H9 (cell line): ENCODE results near the gene MRPL17. TPM values are rescaled to one million over a fixed set of nuclear protein-coding genes. Genes with fewer than 3 reads are reported as not detected.

Experiments used
- DNase-seq: peaks from one replicate; pipeline ENCODE4 v3.0.0-alpha.2; 2017
- H2AFZ ChIP-seq: one replicate; pipeline ENCODE4 v1.6.1; 2013; ENCODE audit warnings: mild to moderate bottlenecking, low read length, control low read depth, moderate library complexity
- H2AK5ac ChIP-seq: 2 replicates; pipeline ENCODE4 v1.6.1; 2013; ENCODE audit warnings: low read length, control low read depth, mixed read lengths; ENCODE audit not compliant: insufficient read length
- H2BK120ac ChIP-seq: one replicate; pipeline ENCODE4 v1.6.1; 2013; ENCODE audit warnings: low read depth, mild to moderate bottlenecking, low read length, control low read depth, inconsistent platforms; ENCODE audit not compliant: poor library complexity, severe bottlenecking
- H2BK12ac ChIP-seq: 2 replicates; pipeline ENCODE4 v1.6.1; 2013; ENCODE audit warnings: low read length, control low read depth, mixed read lengths, low read depth; ENCODE audit not compliant: insufficient read length
- H2BK15ac ChIP-seq: 2 replicates; pipeline ENCODE4 v1.6.1; 2013; ENCODE audit warnings: low read depth, low read length, control low read depth
- H2BK20ac ChIP-seq: one replicate; pipeline ENCODE4 v1.6.1; 2013; ENCODE audit warnings: low read depth, mild to moderate bottlenecking, low read length, control low read depth, inconsistent platforms; ENCODE audit not compliant: poor library complexity, severe bottlenecking
- H2BK5ac ChIP-seq: 2 replicates; pipeline ENCODE4 v1.6.1; 2013; ENCODE audit warnings: low read length, control low read depth, mixed read lengths; ENCODE audit not compliant: insufficient read length
- H3K14ac ChIP-seq: 2 replicates; pipeline ENCODE4 v1.6.1; 2013; ENCODE audit warnings: low read length, control low read depth; ENCODE audit not compliant: insufficient read depth
- H3K18ac ChIP-seq: 2 replicates; pipeline ENCODE4 v1.6.1; 2013; ENCODE audit warnings: low read depth, mild to moderate bottlenecking, mixed read lengths, low read length, control low read depth; ENCODE audit not compliant: insufficient read length
- H3K23ac ChIP-seq: 2 replicates; pipeline ENCODE4 v1.6.1; 2013; ENCODE audit warnings: low read length, control low read depth, mixed read lengths, low read depth; ENCODE audit not compliant: insufficient read length
- H3K23me2 ChIP-seq: 2 replicates; pipeline ENCODE4 v1.6.1; 2013; ENCODE audit warnings: low read depth, mild to moderate bottlenecking, mixed read lengths, low read length, control low read depth; ENCODE audit not compliant: insufficient read length, poor library complexity, severe bottlenecking
- H3K27ac ChIP-seq: 2 replicates; pipeline ENCODE4 v1.5.1; 2013; ENCODE audit warnings: low read length, control low read depth, mixed read lengths, low read depth; ENCODE audit not compliant: insufficient read length
- H3K27me3 ChIP-seq: 2 replicates; pipeline ENCODE4 v1.6.1; 2013; ENCODE audit warnings: low read length, control low read depth, inconsistent platforms; ENCODE audit not compliant: insufficient read depth
- H3K4ac ChIP-seq: 2 replicates; pipeline ENCODE4 v1.6.1; 2013; ENCODE audit warnings: low read depth, mild to moderate bottlenecking, control low read depth, inconsistent platforms, low read length, moderate library complexity
- H3K4me1 ChIP-seq: 2 replicates; pipeline ENCODE4 v1.6.1; 2013; ENCODE audit warnings: low read length, control low read depth, inconsistent platforms; ENCODE audit not compliant: insufficient read depth
- H3K4me2 ChIP-seq: 2 replicates; pipeline ENCODE4 v1.6.1; 2013; ENCODE audit warnings: low read length, control low read depth, mixed read lengths; ENCODE audit not compliant: insufficient read length, insufficient read depth
- H3K56ac ChIP-seq: 2 replicates; pipeline ENCODE4 v1.6.1; 2013; ENCODE audit warnings: low read depth, mild to moderate bottlenecking, mixed read lengths, low read length, control low read depth; ENCODE audit not compliant: insufficient read length
- H3K79me1 ChIP-seq: 2 replicates; pipeline ENCODE4 v1.6.1; 2013; ENCODE audit warnings: low read depth, mild to moderate bottlenecking, moderate library complexity, low read length, control low read depth, inconsistent platforms; ENCODE audit not compliant: insufficient read depth, poor library complexity, severe bottlenecking
- H3K79me2 ChIP-seq: 2 replicates; pipeline ENCODE4 v1.6.1; 2013; ENCODE audit warnings: low read length, control low read depth, inconsistent platforms; ENCODE audit not compliant: insufficient read depth
- H3K9ac ChIP-seq: 2 replicates; pipeline ENCODE4 v1.6.1; 2013; ENCODE audit warnings: low read length, control low read depth, mixed read lengths; ENCODE audit not compliant: insufficient read length; ENCODE audit errors: extremely low read depth
- H3K9me3 ChIP-seq: one replicate; pipeline ENCODE4 v1.6.1; 2013; ENCODE audit warnings: low read depth, low read length, inconsistent platforms; ENCODE audit not compliant: control insufficient read depth
- H3T11ph ChIP-seq: one replicate; pipeline ENCODE4 v1.6.1; 2013; ENCODE audit warnings: mild to moderate bottlenecking, low read length, control low read depth, inconsistent platforms
- H4K20me1 ChIP-seq: one replicate; pipeline ENCODE4 v1.6.1; 2013; ENCODE audit not compliant: control insufficient read depth, insufficient read length, insufficient read depth
- H4K5ac ChIP-seq: 2 replicates; pipeline ENCODE4 v1.6.1; 2013; ENCODE audit warnings: low read depth, mild to moderate bottlenecking, mixed read lengths, low read length, control low read depth; ENCODE audit not compliant: insufficient read length
- H4K8ac ChIP-seq: replicated peaks from 2 replicates; pipeline ENCODE4 v1.6.1; 2013; ENCODE audit warnings: low read length, control low read depth, mixed read lengths, low read depth; ENCODE audit not compliant: insufficient read length
- H4K91ac ChIP-seq: 2 replicates; pipeline ENCODE4 v1.6.1; 2013; ENCODE audit warnings: low read depth, mild to moderate bottlenecking, moderate library complexity, mixed read lengths, low read length, control low read depth; ENCODE audit not compliant: insufficient read length
- H3K27ac Mint-ChIP-seq, 3 experiments: 2 replicates in 2 of 3; 3 replicates in 1 of 3; pipeline ENCODE4 v1.8.0; 2020 to 2021; ENCODE audit warnings: mixed read lengths in 3 of 3, mild to moderate bottlenecking in 1 of 3, moderate library complexity in 1 of 3
- H3K27me3 Mint-ChIP-seq: 2 replicates; pipeline ENCODE4 v1.8.0; 2021; ENCODE audit warnings: low read depth, mild to moderate bottlenecking, moderate library complexity, mixed read lengths
- H3K36me3 Mint-ChIP-seq, 3 experiments: 2 replicates in 2 of 3; 3 replicates in 1 of 3; pipeline ENCODE4 v1.8.0; 2020 to 2021; ENCODE audit warnings: low read depth in 3 of 3, mixed read lengths in 3 of 3; ENCODE audit not compliant: insufficient read depth in 1 of 3
- H3K4me1 Mint-ChIP-seq, 2 experiments: 2 replicates each; pipeline ENCODE4 v1.8.0; 2020; ENCODE audit warnings: mixed read lengths in 2 of 2
- H3K4me3 Mint-ChIP-seq, 2 experiments: 2 replicates in 1 of 2; 3 replicates in 1 of 2; pipeline ENCODE4 v1.8.0; 2020 to 2021; ENCODE audit warnings: mild to moderate bottlenecking in 2 of 2, mixed read lengths in 2 of 2, moderate library complexity in 1 of 2
- H3K9me3 Mint-ChIP-seq, 2 experiments: 2 replicates in 1 of 2; 3 replicates in 1 of 2; pipeline ENCODE4 v1.8.0; 2020; ENCODE audit warnings: mild to moderate bottlenecking in 2 of 2, mixed read lengths in 2 of 2, moderate library complexity in 1 of 2
- WGBS: extraction: QIAGEN DNeasy Blood & Tissue Kit; methylation state at CpG from one replicate; pipeline ENCODE4 v1.1.7; 2013; ENCODE audit warnings: missing lambda C conversion rate, low lambda C conversion rate, mixed read lengths; ENCODE audit not compliant: insufficient read length; ENCODE audit errors: extremely low coverage; 5-methylcytosine and 5-hydroxymethylcytosine counted together
- total RNA-seq: library from RNA; stranded (reverse); gene quantifications from 2 replicates; pipeline ENCODE4 v1.2.1, GENCODE V29; 2021
- TF ChIP-seq, protein P1 (sequence below): fragments of 200-600 bp; sonication (generic); conservative IDR thresholded peaks from 3 replicates; pipeline ENCODE4 v1.8.0; 2021; ENCODE audit warnings: antibody characterized with exemption, mild to moderate bottlenecking

The MRPL17 gene
- total RNA-seq, 1 experiment from 2014 or later: 75.5 TPM

DNA sequence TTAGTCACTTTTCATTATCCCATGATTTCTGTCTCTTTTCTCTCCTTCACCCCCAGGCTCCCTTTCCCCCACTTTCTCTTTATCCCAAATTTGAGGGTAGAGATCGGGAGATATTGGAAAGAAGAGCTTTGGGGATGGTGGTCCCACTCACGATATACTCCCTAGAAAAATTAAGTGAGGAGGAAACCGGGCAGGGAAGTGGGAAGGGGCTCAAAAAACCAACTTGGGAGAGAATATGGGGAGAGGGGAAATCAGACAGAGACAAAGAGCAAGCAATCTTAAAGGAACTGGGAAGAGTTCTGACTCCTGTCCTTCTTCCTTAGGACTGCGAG, 26.6 kb downstream of the MRPL17 start:
- peaks cover 7% of the 10 kb centered on the region for H3K23me2 ChIP-seq
- no peak overlapping the region for H3K56ac ChIP-seq
- no peak overlapping the region for H2BK15ac ChIP-seq
- no peak overlapping the region for H2AK5ac ChIP-seq
- no peaks in the 10 kb centered on the region for H3K79me1 ChIP-seq
- H3K36me3 Mint-ChIP-seq: no peaks in the 10 kb centered on the region
- peaks cover 23% of the 10 kb centered on the region; the same call in 1 of the 2 replicates for H3K27me3 ChIP-seq
- peaks cover 1% of the 10 kb centered on the region; the same call in 1 of the 2 replicates for H3K4me1 ChIP-seq
- H3K27ac ChIP-seq: no peak overlapping the region
- H4K8ac ChIP-seq: no peak overlapping the region
- no peaks in the 10 kb centered on the region for H4K20me1 ChIP-seq
- no peak overlapping the region for H3K14ac ChIP-seq
- H3K18ac ChIP-seq: no peak overlapping the region
- peaks cover 21% of the 10 kb centered on the region for H3K27me3 Mint-ChIP-seq
- no peak overlapping the region for H4K5ac ChIP-seq
- no peak overlapping the region for H3K4ac ChIP-seq
- no peak overlapping the region for H3K27ac Mint-ChIP-seq
- H3K9me3 Mint-ChIP-seq: no peaks in the 10 kb centered on the region
- H2BK12ac ChIP-seq: no peak overlapping the region
- H3K23ac ChIP-seq: no peak overlapping the region
- H3K79me2 ChIP-seq: no peaks in the 10 kb centered on the region
- H3T11ph ChIP-seq: no peak overlapping the region
- no peak for DNase-seq
- H2BK5ac ChIP-seq: no peak overlapping the region
- TF ChIP-seq, protein P1, sequence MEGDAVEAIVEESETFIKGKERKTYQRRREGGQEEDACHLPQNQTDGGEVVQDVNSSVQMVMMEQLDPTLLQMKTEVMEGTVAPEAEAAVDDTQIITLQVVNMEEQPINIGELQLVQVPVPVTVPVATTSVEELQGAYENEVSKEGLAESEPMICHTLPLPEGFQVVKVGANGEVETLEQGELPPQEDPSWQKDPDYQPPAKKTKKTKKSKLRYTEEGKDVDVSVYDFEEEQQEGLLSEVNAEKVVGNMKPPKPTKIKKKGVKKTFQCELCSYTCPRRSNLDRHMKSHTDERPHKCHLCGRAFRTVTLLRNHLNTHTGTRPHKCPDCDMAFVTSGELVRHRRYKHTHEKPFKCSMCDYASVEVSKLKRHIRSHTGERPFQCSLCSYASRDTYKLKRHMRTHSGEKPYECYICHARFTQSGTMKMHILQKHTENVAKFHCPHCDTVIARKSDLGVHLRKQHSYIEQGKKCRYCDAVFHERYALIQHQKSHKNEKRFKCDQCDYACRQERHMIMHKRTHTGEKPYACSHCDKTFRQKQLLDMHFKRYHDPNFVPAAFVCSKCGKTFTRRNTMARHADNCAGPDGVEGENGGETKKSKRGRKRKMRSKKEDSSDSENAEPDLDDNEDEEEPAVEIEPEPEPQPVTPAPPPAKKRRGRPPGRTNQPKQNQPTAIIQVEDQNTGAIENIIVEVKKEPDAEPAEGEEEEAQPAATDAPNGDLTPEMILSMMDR: no peak
- peaks cover 10 to 11% of the 10 kb centered on the region in 2 experiments for H3K4me1 Mint-ChIP-seq
- no CpG with 5 or more reads among the region's 4 CpGs for WGBS
- H3K4me3 Mint-ChIP-seq: peak overlapping the region; percentile 72 to 90
- H3K9ac ChIP-seq: peak overlapping the region; percentile 27
- no peak overlapping the region for H2BK20ac ChIP-seq
- no peaks in the 10 kb centered on the region for H3K9me3 ChIP-seq
- no peak overlapping the region for H4K91ac ChIP-seq
- H2BK120ac ChIP-seq: no peak overlapping the region
- H3K4me2 ChIP-seq: peak overlapping the region; percentile 90
- no peak overlapping the region for H2AFZ ChIP-seq
